Activated CD4-positive, alpha-beta T cell treated with anti-CD3 and anti-CD28 coated beads for 1 hour (primary cell): ENCODE data around the gene ZAR1L.

Experiments
- DNase-seq: peaks from one replicate; pipeline ENCODE4 v3.0.0-alpha.2; 2020

The ZAR1L gene

DNA sequence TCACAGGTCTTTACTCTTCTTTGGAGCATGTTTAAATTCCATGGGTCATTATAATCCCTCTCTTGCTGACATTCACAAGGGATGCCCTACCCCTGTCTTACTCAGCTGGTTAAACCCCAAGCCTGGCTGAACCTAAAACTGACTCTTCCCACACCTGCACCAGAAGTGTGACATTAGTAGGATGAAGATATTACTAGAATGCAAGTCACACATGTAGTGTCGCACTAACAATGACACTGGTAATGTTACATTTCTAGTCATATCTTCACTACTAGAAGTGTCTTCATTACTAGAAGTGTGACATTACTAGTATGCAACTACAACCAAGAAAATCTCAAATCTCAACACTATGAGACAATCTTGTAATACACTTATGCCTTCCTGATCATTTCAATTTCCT is 14.2 kb downstream of the ZAR1L start:
- DNase-seq, result no peak

DNA sequence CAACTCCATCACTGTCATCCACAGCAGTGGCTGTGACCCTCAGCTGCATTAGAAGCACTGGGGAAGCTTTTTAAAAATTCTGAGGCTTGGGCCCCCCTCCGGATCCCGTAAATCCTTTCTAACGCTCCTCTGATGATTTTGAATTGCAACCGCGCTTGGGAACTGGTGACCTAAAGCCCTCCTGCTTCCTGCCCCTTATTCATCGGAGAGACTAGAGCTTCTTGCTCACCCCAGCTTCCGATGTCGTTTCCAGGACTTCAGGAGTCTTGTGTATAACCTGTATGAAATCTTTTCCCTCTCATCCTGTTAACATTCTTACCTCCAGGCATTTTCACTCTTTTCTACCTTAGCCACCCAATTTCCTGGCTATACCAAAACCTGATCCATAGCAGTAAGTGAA is 14.8 kb downstream of the ZAR1L start:
- DNase-seq, result no peak

DNA sequence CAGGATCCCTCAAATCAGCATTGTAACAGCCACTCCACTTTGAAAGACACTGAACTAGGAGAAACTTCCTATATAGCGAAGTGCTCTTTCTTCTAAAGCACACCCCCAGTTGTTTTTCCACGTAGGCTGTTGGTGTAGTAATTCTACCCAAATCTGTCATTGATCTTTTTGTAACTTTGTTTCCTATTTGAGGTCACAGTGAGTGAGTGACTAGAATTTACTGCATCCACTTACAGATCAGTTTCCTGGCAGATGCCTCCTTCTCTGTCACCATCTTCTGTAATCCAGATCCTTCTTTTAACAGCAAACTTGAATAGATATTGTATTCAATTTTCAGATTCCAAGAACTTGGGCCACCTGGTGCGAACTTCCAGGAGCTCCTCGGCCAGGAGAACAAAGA is 15.3 kb downstream of the ZAR1L start:
- DNase-seq, result no peak

DNA sequence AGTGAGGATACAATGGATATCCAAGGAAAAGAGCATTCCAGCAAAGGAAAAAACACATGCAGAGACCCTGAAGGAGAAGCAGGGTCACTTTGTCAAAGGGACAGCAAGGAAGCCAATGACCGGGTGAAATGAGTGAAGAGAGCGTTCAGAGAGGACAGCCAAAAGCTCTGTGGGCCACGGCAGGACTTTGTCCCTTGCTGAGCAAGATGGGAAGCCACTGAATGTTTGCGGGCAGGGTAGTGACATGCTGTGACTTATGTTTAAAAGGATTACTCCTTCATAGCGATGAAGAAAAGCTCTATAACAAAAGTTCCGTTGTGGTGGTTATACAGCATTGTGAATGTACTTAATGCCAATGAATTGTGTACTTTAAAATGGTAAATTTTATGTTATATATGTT is 16.5 kb downstream of the ZAR1L start:
- DNase-seq, result no peak

DNA sequence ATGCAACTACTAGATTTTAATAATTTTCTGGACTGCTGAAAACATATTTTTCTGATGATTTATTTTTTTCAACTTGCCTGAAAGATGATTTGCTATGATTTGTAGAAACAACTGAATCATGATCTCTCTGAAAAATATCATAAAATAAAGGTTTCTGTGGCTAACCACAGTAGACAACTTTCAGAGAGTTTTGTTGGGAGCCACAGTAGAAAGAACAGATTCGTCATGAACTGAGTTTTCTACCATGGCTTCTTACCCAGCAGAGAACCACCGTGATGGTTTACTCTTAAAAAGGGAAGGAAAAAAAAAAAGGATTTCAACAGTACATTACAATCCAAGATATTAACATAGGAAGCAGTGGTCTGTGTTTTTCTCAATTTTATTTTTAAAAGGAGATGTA is 18.0 kb downstream of the ZAR1L start:
- DNase-seq, result no peak

DNA sequence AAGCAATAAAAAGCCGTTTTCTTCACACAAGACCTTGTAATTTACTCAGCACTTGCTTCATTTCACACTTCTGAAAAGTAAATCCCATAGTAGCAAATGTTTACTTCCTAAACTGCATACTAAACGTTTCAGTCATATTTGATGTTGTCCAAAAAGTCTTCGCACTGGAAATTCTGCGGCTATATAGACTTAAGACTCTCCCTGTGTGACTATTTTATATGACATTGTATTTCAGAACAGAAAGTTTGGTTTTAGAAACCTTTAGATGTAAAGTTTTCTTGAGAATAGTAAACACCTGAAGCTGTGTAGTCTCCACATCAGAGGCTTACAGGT is 29.6 kb downstream of the ZAR1L start:
- no peak for DNase-seq

DNA sequence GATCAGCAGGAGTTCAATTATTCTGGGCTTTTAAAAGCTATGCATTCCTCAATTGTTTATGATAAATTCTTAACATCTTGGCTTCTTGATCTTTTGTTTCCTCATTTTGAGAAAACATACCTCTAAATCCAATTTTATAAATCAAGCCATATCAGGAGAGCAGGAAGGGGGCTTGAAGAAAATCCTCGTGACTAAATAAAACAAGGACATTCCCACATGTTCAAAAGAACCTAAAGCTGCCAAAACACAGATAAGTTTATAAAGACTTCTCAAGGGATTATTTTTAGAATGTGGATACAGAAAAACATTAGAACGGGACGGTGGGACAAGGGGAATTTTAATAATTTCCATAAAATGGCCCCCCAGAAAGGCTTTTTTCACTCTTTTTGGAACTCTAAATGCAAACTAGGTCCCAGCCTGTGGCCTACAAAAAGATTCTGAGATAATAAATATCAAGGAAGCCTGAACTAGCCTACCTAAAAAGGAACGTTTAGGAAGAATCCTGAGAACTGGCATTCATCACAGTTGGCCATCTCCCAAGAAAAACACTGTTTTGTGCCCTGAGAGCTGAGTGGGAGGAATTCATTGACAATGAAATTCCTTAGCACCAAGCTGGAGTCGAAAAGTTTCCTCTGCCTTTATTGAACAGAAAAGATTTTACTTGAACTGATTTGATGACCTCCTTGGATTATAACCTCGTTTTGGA is 30.1 kb downstream of the ZAR1L start:
- DNase-seq, result no peak

DNA sequence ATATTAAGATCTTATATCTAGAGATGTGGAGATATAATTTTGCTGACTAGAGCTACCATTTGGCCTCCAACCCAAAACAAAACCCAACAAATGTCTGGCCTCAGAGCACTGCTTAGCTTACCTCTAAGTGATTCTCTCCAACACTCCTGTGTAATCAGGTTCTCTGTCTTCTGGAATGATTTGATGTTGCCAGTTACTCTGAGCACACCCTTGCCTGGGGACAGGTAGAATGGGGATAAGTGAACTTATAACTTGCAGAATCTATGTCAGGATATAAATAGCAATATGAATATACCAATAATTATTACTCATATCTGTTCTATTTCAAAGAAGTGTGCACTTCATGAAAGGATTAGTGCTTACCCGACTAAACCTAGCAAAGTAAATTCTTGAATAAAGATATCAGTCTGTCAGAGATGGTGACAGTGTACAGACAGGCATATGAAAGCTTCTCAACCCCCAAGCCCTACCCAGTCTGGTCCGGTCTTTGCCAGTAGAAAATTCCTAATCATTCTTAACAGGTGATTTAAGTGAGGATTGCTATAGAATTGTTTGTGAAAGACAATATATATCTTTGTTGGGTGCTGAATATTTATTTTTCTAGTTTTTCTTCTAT is 33.0 kb downstream of the ZAR1L start:
- DNase-seq, result no peak

DNA sequence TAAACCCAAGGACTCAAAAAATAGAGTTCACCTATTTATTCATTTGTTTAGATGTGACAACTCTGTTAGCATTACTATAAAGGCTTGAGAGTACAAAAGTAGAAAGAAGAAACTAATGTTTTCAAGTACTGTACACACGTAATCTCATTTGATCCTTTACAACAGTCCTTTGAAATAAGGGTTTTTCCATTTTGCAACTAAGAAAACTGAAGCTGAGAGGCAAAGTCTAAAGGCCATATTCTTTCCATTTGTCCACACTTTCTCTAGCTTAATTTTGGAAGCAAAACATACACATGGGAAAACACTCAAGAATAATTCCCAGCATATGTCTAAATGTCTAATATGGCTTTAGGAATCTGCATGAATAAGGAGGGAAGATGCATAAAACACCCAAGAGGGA is 34.1 kb downstream of the ZAR1L start:
- DNase-seq, result no peak

DNA sequence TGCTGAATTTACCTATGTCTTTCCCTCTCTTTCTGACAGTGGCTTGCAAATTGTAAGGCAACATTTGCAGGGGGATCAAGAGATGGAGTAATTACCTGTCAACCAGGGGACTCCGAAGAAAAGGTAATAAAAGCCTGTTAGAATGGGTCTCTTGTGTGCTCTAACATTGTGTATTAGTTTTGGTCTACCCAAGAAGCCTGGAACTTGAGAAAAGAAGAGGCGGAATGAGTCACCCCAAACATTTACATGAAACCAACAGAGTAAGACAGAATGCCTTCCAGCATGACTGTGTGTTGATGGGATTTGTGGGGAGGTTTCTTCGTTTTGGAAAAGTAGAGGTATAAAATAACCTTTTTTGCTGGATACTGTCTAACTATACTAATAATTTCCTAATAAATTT is 36.7 kb downstream of the ZAR1L start:
- no peak for DNase-seq

DNA sequence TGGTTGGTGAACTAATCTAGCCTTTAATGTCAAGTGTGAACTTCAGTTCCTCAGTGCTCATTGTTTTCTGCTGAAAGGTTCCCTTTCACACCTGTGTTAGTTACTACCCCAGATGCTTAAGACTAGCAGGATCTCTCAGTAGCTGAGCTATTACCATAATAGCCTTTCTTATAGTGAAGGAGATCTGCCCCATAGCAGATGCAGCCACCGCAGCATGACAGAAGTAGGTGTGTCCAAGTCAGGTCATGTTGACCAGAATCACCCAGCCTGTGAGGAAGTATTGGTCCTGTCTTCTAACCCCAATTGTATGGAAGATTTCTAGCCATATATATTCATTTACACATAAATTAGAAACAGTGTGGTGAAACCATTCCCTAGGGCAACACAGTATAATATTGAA is 37.3 kb downstream of the ZAR1L start:
- no peak for DNase-seq

DNA sequence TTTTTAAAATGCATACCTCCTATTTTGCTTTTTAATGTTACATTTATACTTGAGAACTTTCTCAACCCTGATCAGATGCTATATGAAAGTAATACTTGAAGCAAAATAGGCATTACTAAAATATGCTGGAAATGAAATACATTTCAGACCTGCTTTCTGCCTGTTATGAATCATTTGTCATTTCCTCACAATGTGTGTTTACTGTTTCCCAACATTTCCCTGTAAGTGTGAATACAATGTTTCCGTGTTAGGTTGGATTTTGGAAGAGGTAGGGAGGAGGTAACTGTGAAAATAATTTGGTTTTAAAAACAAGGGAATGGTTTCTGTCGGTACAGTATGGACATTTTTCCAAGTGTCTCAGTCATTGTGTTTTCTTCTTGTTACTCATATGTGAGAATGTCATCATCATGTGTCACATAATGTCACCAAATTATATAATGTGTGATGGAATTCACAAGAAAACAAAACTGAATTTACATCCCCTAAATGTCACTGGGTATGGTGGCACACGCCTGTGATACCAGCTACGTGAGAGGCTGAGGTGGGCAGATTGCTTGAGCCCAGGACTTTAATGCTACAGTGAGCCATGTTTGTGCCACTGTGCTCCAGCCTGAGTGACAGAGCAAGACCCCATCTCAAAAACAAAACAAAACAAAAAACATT is 43.0 kb downstream of the ZAR1L start:
- DNase-seq, result no peak

DNA sequence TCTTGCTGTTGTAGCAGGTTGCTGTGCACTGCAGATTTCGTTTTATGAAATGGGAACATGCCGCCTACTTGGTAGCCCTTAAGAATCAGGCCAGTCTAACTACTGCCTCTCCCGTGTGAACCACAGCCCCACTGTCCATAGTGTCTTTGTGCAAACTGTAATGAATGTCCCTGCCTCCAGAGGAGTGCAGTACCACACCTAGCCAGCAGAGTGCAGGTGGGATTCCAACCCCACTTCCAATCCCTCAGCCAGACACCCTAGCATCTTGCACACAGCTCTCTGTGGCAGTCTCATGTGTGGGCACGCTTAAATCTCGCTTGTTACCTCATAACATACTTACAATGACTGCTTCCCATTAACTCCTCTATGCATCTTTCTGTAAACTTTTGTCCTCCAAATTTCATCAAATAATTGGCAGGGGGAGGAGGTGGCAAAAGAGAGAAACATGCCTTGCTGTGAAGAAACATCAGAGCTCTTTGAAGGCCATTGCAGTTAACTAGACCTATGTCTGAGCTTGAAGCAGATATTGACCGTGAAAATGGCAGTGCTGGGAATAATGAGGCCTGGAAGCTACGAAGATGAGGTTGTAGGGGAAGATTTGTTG is 47.2 kb downstream of the ZAR1L start:
- peak; percentile 29 for DNase-seq

DNA sequence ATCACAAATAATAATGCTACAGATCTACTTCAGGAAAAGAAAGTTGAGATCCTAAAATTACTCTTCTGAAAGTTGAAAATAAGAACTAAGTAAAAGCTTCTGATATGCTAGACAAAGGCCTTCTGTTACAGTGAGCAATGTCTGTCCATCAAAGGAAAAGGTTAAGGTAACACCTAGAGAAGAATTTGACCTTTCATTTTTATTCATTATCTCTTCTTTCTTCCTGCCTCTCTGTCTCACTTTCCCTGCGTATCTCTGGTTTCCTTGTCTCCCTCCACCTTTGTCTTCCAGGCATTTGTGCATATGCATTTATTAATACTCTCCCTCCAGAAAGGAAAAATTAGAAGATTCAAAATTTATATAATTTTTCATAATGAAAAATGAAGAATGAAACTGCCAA is 49.0 kb downstream of the ZAR1L start:
- DNase-seq, result no peak

DNA sequence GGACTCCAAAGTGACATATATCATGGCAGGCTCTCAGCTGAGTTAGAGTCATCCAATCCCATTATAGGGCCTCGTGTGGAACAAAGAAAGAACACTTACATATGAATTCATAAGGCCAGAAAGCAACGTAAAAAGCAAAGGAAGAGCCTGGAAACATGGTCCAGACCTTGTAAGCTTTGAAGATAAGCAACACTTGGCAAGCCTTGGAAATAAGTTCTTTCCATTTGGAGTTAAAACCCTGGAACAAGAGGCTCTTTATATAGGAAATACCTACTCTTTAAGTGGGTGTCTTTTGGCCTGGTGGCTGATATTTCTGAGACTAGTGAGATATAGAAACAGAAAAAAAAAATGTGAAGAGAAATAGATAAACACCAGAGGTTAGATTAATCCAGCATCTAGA is 49.4 kb downstream of the ZAR1L start:
- no peak for DNase-seq

DNA sequence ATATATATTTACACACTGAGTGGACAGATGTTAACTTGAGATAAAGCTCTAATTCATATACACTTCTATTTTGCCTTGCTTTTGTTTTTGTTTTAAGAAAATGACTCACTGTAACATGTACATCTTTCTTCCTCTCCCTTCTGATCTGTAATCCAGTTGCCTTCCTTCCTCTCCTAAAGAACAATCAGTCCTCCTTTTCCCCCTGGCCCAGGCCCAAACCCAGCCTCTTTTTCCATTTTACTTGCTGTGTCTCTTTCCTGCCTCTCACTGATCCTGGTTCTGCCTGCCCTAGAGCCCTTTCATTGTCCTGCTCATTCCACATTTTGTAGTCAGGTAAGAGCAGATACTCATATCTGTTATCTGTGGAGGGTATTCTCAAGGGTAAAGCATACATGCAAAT is 50.8 kb downstream of the ZAR1L start:
- no peak for DNase-seq

DNA sequence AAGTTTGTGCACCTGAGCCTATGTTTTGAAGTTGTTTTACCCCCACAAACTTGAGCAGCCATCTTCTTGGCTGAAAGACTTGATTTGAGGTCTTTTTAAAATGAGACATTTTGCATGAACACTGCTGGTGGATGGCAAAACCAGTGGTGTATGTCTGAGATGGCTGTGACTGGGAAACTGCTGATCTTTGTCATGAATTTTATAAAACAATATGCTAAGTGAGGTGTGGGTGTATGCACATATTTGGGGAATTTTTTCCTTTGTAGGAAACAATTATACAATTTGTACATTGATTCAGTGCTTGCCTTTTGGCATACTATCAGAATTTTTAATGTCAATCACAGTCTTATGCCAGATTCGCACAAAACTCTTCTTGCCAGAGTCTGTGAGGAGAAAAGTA is 52.5 kb downstream of the ZAR1L start:
- DNase-seq, result no peak

DNA sequence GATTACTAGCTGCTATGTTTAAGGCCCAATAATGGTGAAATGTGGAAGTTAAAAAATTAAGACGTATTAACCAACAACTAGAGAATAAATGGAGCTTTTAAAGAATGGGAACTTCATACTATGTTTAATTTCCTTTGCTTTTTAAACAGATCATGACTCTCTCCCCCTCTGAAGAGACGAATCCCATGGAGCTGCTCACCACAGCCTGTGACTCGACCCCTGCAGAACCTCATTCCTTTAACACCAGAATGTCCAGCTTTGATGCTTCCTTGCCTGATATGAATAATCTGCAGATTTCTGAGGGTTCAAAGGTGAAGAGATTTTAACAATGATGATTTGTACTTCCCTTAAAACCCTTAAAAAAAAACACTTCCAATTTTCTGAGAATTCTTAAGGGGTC is 53.0 kb downstream of the ZAR1L start:
- DNase-seq, result no peak

DNA sequence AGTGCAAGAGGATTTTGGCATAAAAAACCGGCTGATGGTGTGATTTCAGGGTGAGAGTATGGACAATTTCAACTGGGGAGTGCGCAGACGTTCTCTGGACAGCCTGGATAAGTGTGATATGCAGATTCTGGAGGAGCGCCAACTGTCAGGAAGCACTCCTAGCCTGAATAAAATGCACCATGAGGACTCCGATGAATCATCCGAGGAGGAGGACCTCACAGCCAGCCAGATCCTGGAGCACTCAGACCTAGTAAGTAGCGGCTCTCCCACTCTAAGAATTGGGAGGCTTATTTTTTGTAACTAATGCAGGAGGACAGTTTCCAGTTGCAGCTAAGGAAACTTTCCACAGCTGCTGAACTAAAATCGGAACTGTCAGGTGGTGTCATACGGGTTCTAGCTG is 53.6 kb downstream of the ZAR1L start:
- DNase-seq, result no peak

DNA sequence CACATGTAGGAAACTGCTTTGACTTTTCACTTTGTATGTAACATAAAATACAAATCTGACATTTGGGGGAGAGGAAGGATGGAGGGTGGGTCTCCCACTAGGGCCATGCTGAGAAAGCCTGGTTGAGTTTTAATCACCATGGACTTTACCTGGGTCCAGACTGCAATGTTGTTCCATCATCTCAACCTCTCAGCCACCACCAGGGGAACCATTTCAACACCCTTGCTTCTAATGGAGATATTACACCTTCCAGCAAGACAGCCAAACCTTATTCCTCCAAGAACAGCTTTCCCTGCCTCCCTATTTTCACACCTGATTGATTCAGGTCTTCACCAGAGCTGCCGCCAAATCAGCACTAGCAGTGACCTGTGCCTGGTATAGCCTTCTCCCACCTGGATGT is 56.0 kb downstream of the ZAR1L start:
- no peak for DNase-seq

DNA sequence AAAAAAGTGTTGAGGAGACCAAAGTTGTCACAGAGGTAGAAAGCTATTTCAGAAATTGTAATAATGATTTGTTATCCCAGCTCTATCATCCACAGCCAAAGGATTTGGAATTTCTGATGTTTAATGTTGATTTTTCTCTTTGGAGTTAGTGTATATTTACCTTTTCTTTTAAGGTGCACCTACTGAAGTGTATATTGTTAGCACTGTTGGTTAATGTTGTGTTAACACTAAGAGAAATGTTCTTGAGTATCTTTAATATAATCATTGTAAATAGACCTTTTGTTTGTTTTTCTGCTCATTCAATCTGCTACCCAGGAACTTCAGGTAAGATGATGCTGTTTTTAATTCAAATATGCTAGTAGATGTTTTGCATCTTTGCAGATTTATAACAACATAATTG is 57.5 kb downstream of the ZAR1L start:
- no peak for DNase-seq

DNA sequence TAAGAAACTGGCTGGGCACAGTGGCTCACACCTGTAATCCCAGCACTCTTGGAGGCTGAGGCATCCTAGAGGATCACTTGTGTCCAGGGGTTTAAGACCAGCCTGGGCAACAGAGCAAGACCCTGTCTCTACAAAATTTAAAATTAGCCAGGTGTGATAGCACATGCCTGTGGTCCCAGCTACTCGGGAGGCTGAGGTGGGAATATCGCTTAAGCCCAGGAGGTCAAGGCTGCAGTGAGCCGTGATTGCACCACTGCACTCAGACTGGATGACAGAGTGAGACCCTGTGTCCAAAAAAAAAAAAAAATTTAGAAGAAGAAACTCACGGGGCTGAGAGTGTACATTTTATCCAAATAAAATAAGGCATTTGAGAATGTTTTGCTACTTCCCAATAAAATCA is 58.9 kb downstream of the ZAR1L start:
- no peak for DNase-seq

DNA sequence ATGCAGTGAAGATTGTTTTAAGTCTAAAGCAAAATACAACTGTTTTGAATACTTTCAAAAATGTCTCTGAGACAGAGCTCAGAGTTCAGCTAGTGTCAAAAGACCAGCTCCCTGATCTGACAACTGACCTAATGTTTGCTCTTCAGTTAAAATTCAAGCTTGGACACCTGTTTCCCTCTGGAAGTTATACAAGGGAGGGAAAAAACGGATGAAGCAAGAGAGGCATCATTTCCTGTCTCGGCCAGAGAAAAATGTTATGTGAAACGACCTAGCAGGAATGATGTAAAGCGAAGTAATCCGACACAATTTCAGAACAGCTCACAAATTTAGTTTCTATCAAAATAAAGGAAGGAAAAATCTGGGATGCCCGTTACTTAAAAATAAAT is 59.4 kb downstream of the ZAR1L start:
- DNase-seq, result no peak

DNA sequence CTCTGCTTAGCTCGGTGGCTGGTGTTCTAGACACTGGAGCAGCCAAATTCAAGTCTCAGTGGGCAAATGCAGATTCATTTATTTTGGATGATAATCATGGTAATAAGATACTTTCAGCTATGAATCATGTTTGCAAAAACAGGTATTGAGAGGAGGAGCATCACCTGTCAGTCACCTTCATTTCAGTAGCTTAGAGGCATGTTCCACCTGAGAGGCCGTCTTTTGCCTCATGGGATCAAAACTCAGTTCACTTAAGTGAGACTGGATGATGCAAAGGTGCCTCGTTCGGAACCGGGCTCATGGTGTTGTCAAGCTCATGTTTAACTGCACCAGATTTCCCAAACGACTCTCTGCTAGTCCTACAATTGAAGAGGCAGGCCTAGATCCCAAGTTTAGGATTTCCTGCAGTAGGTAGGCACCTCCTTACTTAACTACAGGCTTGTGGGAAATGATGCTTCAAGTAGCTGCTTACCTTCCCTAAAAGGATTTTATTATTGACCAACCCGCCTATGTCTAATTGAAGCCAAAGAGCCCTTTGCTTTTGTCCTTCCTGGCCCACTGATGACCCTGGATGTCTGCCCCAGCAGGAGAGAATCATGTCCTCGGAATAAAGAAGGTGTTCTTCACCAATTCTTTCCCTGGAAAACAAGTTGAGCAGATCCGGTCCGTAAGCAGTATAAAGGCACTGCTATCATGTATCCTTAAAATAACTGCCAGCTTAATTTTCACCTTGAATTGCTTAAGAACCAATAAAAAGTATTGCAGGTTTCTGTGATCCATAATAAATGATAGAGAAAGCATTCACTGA is 60.0 kb downstream of the ZAR1L start:
- no peak for DNase-seq
